Loucy (cell line): ENCODE data around the gene MMP28.

Source experiments
- H2AFZ ChIP-seq: fragments of 200-600 bp; sonication (generic); 2 replicates; pipeline ENCODE4 v1.6.0; 2016; ENCODE audit warnings: antibody characterized with exemption, mild to moderate bottlenecking, low read length, moderate library complexity
- H3F3A ChIP-seq: fragments of 200-600 bp; 2 replicates; pipeline ENCODE4 v1.6.0; 2016; ENCODE audit warnings: antibody characterized with exemption, low read depth, mild to moderate bottlenecking
- H3K27me3 ChIP-seq: fragments of 200-600 bp; sonication (generic); 2 replicates; pipeline ENCODE4 v1.6.1; 2014; ENCODE audit warnings: low read length, mild to moderate bottlenecking; ENCODE audit not compliant: insufficient read depth, poor library complexity, severe bottlenecking
- H3K36me3 ChIP-seq: fragments of 200-600 bp; sonication (generic); 2 replicates; pipeline ENCODE4 v1.6.1; 2016; ENCODE audit warnings: low read length; ENCODE audit not compliant: insufficient read depth
- H3K4me1 ChIP-seq: fragments of 200-600 bp; sonication (generic); 2 replicates; pipeline ENCODE4 v1.5.1; 2014; ENCODE audit warnings: low read length, mild to moderate bottlenecking; ENCODE audit not compliant: insufficient read depth, poor library complexity, severe bottlenecking
- H3K4me2 ChIP-seq: fragments of 200-600 bp; sonication (generic); 2 replicates; pipeline ENCODE4 v1.6.0; 2014; ENCODE audit warnings: antibody characterized with exemption, low read length, low read depth, mild to moderate bottlenecking; ENCODE audit not compliant: poor library complexity, severe bottlenecking
- H3K4me3 ChIP-seq: fragments of 200-600 bp; sonication (generic); 2 replicates; pipeline ENCODE4 v1.5.1; 2014; ENCODE audit warnings: low read length, mild to moderate bottlenecking, mixed read lengths; ENCODE audit not compliant: poor library complexity, severe bottlenecking
- H3K79me2 ChIP-seq: fragments of 200-600 bp; sonication (generic); 2 replicates; pipeline ENCODE4 v1.6.1; 2014; ENCODE audit warnings: low read length; ENCODE audit not compliant: insufficient read depth
- H3K9ac ChIP-seq: fragments of 200-600 bp; sonication (generic); 2 replicates; pipeline ENCODE4 v1.6.0; 2014; ENCODE audit warnings: mild to moderate bottlenecking, low read depth, low read length, moderate library complexity; ENCODE audit not compliant: poor library complexity, severe bottlenecking
- H3K9me2 ChIP-seq: fragments of 200-600 bp; sonication (generic); replicated peaks from 2 replicates; pipeline ENCODE4 v1.6.1; 2016; ENCODE audit warnings: low read depth, low read length, mixed read lengths
- H3K9me3 ChIP-seq: fragments of 200-600 bp; sonication (generic); 2 replicates; pipeline ENCODE4 v1.6.1; 2014; ENCODE audit warnings: mild to moderate bottlenecking, antibody characterized with exemption, low read length, low read depth; ENCODE audit not compliant: insufficient read depth
- H4K20me1 ChIP-seq: fragments of 200-600 bp; sonication (generic); 2 replicates; pipeline ENCODE4 v1.6.0; 2014; ENCODE audit warnings: antibody characterized with exemption, low read length, mild to moderate bottlenecking; ENCODE audit not compliant: insufficient read depth, poor library complexity, severe bottlenecking
- CTCF ChIP-seq: fragments of 200-600 bp; sonication (generic); conservative IDR thresholded peaks from 2 replicates; pipeline ENCODE4 v1.5.1; 2014; ENCODE audit warnings: mild to moderate bottlenecking, antibody characterized with exemption, low read length
- EZH2phosphoT487 ChIP-seq: fragments of 200-600 bp; IDR thresholded peaks from 2 replicates; pipeline ENCODE4 v1.6.1; 2018; ENCODE audit warnings: antibody characterized with exemption, mild to moderate bottlenecking, moderate library complexity, borderline replicate concordance

The MMP28 gene

GRCh38 chr17:35811759-35812158 lies 16.3 kb upstream of the MMP28 start:
- peaks cover 3% of the 10 kb centered on the region; the same call in 1 of the 2 replicates for H3K36me3 ChIP-seq
- H3K4me2 ChIP-seq: peak overlapping the region; percentile 90
- H3K9me3 ChIP-seq: no peaks in the 10 kb centered on the region
- 0 out of 2 replicates have a peak, but pooled peaks cover 4% of the 10 kb centered on the region for H3F3A ChIP-seq
- TF ChIP-seq EZH2phosphoT487 (no peak), CTCF (no peak)
- H3K9me2 ChIP-seq: no peaks in the 10 kb centered on the region
- peaks cover 74% of the 10 kb centered on the region for H4K20me1 ChIP-seq
- no peaks in the 10 kb centered on the region for H3K27me3 ChIP-seq
- H3K4me3 ChIP-seq: peak overlapping the region; percentile 89
- peaks cover 74% of the 10 kb centered on the region for H3K79me2 ChIP-seq
- H2AFZ ChIP-seq: no peak overlapping the region
- peaks cover 41% of the 10 kb centered on the region for H3K4me1 ChIP-seq
- H3K9ac ChIP-seq: peak overlapping the region; percentile 91

- H3K79me2 ChIP-seq: peaks cover 56% of the 10 kb centered on the region
- H2AFZ ChIP-seq: 0 out of 2 replicates have a peak overlapping the region, but pooled peaks have one; percentile 67
- 0 out of 2 replicates have a peak, but pooled peaks cover 3% of the 10 kb centered on the region for H3K36me3 ChIP-seq
- 0 out of 2 replicates have a peak, but pooled peaks cover 2% of the 10 kb centered on the region for H3F3A ChIP-seq
- peak overlapping the region; percentile 91 for H3K9ac ChIP-seq
- TF ChIP-seq EZH2phosphoT487: no peak
- no peak for TF ChIP-seq CTCF
- peak overlapping the region; percentile 89 for H3K4me3 ChIP-seq
- H3K9me2 ChIP-seq: no peaks in the 10 kb centered on the region
- no peaks in the 10 kb centered on the region for H3K27me3 ChIP-seq
- H3K4me2 ChIP-seq: peak overlapping the region; percentile 90
- H3K9me3 ChIP-seq: no peaks in the 10 kb centered on the region
- peaks cover 56% of the 10 kb centered on the region for H4K20me1 ChIP-seq
- peaks cover 37% of the 10 kb centered on the region for H3K4me1 ChIP-seq
Measured at GRCh38 chr17:35809855-35810461, 14.5 kb upstream of the MMP28 start.

- TF ChIP-seq CTCF: peak; percentile 84
- no peak for TF ChIP-seq EZH2phosphoT487
- H3K27me3 ChIP-seq: no peaks in the 10 kb centered on the region
- peak within 1 kb of the TSS; percentile 89 for H3K4me3 ChIP-seq
- H3K9ac ChIP-seq: peak within 1 kb of the TSS; percentile 91
- H3F3A ChIP-seq: no peaks in the 10 kb centered on the region
- peaks cover 48% of the 10 kb centered on the region for H4K20me1 ChIP-seq
- no peaks in the 10 kb centered on the region for H3K9me3 ChIP-seq
- peak within 1 kb of the TSS; percentile 93 for H3K4me2 ChIP-seq
- H3K9me2 ChIP-seq: no peaks in the 10 kb centered on the region
- 0 out of 2 replicates have a peak, but pooled peaks cover 3% of the 10 kb centered on the region for H3K36me3 ChIP-seq
- peak within 1 kb of the TSS; percentile 82 for H2AFZ ChIP-seq
- peaks cover 49% of the 10 kb centered on the region for H3K79me2 ChIP-seq
- peaks cover 39% of the 10 kb centered on the region for H3K4me1 ChIP-seq
Measured at GRCh38 chr17:35808962-35809854, 13.8 kb upstream of the MMP28 start, which contains the start of gene TAF15. TAF15 (plus strand) TSS chr17:35809484; CDS start chr17:35809570, 86 bp downstream.
